GM21423 (cell line): ENCODE data around the gene USF3.

Source experiments
- ATAC-seq: cut with Tn5 transposase; IDR thresholded peaks from one replicate; pipeline ENCODE4 v1.9.1; 2021; ENCODE audit warnings: mild to moderate bottlenecking, moderate library complexity; ENCODE audit not compliant: unreplicated experiment

Gene USF3

DNA sequence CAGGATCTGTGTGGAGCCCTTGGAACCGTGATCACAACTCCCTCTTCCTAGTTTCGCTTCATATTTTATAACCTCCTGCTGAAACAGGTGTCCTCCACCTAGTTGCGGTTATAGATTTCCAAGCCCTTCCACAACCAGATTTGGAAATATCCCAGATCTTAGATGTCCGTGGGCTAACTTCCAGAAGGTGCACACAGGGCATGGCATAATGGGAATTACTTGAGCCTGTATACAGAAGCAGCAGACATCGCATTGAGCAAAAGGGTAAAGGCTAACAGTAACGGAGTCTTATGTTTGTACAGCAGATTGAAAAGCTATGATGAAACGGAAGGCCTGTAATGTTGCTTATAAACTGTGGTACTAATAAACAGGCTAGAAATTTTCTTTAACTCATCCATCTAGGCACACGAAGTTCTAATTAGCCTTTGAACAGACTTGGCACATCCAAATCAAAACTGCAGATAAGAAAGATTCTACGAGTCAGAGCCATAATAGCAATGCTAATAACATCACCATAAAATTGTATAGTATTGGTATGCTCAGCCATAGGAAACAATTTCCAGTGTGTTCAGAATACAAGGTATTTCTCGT, 1.2 kb upstream of the USF3 start:
- ATAC-seq: no peak

DNA sequence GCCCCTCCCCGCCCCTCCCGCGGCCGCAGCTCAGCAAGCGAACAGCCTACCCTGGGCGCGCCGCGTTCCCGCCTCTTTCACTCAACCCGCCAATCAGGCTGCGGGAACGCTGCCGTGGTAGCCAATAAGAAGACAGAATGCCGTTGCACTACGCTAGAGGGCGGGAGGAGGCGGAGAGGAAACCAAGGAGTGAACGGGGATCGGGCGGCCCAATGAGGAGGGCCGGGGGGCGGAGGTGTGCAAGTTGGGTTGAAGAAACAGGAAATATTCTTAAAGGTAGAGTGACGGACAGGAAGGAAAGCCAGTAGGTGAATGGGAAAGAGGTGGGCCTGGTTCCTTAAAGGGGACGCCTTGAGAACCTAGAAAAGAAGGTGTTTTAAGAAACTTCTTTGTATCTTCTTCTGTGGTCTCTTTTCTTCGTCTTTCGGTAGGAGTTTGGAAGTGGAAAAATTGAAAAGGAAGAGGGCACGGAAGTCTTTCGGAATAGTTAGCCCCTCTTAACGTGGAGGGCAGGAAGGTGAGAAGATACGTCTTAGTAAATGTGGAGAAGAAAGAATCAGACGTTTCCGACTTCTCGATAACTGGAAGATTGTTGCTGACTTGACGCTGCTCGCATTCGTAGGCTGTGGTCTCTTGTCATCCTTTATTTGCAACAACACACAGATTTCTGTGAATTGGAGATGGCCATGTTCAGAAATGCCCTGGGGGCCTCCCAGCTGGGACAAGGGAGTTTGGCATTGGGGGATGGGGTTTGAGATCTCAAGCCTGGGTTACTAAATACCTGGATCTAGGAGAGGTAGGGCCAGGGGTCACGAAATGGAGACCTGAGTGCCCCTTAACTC, 437 bp upstream of the USF3 start:
- peak; percentile 92 for ATAC-seq

DNA sequence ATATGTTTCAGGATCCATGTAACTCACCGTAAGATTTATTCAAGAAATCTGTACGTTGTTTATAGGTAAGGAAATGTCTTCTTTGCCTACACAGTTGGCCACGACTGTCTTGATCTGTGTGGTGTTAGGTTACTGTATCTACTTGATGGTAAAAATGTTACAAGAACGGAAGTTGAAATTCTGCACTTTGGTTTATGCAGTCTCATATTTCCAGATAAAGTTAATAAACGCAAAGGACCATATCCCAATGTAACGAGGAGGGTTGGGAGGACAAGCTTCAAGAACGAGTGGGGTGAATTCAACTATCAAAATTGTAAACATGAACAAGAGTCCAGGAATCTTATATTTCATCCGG, 1.0 kb downstream of the USF3 start:
- ATAC-seq: no peak

DNA sequence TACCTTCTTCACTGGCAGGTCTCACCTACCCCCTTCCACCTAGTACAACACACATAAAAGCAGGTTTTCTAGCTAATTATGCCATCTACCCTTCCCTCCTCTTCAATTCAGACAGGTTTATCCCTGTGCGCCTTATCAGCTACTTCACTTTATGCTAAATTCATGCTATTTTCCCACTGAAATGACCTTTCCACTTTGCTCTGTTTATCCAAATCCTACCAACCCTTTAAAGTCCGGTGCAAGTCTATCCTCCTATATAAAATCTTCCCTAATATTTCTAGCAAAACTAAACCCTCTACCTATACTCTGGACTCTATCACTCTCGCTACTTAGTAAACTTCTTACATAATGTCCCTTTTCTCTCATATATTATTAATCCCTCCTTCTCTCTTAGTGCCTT, 6.0 kb downstream of the USF3 start:
- no peak for ATAC-seq

DNA sequence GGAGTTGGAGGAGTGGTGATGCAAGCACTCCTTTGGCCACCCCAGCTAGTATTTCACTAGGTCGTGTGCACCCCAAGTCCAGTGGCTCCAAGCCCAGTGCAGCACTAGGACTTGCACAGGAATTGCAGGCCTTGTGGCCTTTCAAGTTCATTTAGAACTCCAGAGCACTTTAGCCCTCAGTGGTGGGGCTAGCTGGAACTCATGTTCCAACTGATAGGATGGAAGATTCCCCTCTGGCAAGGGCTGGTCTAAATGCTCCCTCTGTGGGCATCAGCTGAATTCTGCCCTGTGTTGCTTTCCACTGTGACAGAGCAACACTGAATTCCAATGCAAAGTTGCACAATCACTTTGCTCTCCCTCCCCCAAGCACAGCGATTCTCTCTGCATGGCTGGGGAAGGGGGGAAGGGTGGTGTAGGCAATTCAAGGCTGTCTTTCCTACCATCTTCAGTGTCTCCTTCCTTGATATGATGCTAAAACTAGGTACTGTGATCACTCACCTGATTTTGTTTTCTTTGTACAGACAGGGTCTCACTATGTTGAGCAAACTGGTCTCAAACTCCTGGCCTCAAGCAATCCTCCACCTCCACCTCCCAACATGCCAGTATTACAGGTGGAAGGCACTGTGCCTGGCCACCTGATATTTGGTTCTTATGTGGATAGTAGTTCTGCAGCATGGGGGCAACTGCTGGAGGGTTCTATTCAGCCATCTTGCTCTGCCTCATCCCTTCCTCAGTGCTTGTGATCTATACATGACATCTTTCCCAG, 10.3 kb downstream of the USF3 start:
- ATAC-seq: no peak

DNA sequence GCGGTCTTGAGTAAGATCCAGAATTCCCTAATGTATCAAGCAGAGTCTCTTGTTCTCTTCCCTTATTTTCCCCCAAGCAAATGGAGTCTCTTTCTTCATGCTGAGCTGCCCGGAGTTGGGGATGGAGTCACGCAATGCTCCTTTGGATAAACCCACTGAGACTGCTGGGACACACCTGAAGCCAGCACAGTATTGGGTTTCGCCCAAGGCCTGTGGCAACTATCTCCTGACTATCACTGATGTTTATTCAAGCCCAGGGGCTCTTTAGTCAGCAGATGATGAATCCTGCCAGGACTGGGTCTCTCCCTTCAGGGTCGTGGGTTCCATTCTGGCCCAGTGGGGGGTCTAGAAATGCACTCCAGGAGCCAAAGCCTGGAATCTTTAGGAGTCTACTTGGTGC, 11.3 kb downstream of the USF3 start:
- no peak for ATAC-seq

DNA sequence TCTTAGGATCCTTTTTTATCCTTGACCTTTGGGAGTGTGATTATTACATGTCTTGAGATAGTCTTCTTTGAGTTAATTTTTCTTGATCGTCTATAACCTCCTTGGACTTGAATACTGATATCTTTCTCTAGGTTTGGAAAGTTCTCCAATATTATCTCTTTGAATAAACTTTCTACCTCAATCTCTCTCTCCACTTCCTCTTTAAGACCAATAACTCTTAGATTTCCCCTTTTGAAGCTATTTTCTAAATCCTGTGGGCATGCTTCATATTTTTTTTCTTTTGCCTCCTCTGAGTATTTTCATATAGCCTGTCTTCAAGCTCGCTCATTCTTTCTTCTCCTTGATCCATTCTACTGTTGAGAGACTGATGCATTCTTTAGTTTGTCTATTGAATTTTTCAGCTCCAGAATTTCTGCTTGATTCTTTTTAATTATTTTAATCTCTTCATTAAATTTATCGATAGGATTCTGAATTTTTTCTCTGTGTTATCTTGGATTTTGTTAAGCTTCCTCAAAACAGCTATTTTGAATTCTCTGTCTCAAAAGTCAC, 12.1 kb downstream of the USF3 start:
- no peak for ATAC-seq

DNA sequence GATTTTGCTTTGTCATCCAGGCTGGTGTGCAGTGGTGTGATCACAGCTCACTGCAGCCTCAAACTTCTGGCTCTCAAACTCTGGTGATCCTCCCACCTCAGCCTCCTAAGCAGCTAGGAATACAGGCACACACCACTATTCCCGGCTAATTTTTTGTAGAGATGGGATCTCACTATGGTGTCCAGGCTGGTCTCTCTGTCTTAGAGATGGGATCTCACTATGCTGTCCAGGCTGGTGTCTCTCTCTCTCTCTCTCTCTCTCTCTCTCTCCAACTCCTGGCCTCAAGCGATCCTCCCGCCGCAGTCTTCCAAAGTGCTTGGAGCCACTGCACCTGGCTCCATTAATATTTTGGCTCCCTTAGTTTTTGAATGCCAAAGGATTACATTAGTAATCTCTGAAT, 17.7 kb downstream of the USF3 start:
- no peak for ATAC-seq

DNA sequence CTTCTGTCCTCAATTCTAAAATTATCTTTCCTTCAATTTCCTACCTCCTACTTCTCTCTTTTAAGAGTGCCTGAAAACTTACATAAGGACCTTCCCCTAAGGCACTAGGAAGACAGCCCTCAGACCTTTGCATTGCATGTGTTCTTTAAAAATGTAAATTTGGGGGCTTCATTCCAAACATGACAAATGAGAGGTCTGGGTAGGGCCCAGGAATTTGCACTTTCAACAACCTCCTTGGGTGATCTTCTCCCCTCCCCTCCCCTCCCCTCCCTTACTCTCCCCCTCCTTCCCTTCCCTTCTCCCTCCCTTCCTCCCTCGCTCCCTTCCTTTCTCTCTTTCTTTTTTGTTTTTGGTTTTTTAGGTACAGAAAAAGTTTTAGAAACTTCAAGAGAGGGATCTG, 18.7 kb downstream of the USF3 start:
- no peak for ATAC-seq

DNA sequence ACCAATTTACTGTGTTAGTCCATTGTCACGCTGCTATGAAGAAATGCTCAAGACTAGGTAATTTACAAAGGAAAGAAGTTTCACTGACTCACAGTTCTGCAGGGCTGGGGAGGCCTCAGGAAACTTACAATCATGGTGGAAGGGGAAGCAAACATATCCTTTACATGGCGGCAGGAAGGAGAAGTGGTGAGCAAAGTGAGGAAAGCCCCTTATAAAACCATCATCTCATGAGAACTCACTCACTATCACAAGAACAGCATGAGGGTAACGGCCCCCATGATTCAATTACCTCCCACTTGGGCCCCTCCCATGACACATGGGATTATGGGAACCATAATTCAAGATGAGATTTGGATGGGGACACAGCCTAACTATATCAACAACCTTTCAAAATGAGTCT, 20.2 kb downstream of the USF3 start:
- no peak for ATAC-seq

DNA sequence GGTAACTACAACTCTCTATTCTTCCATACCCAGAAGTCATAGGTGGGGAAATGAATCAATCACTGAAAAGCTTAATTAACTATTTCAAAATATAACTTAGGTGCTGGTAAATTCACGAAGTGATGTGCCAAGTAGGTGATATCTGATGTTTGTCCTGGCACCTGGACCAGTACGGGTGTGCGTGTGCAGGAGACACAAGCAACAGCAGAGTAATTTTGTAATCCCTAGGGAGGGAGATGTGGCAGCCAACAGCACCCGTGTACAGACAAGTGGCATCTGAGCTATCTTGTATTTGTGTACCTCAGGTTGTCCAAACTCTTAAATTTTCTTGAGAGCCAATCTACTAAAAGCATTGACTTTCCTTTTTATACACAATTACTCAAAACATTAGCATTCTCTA, 22.8 kb downstream of the USF3 start:
- no peak for ATAC-seq

DNA sequence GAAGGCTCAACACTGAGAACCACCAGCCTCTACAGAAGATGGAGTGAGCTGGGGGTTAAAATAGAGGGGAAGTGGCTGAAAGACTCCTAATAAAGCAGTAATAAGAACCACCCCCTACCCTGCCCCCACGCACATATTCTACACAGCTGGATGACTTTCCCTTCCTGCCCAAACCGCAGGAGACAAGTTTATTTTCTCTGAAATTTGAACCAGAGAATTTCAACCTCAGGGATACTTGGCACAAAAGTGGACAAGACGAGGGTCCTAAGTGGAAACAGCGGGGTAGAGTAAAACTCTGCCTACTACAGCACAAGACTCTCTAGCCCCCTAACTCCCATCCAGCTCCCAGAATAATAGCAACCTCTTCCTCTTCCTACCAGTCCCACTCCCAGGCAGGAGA, 28.4 kb downstream of the USF3 start:
- no peak for ATAC-seq

DNA sequence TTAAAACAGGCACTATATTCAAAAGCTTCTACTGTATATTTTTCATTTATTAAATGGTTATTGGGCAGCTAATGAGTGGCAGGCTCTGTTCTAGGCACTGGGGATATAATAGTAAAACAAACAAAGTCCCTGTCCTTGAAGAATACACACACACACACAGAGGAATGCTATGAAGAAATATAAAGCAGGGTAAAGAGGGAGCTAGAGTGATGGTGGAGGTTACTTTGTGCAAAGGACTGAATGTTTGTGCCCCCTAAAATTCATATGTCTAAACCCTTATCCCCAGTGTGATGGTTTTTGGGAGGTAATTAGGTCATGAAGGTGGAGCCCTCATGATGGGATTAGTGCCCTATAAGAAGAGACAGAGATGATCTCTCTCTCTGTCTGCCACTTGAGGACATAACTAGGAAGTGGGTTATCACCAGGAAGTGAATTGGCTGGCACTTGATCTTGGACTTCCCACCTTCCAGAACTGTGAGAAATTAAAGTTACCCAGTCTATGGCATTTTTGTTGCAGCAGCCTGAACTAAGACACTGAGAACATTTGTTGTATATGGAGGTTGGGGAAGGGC, 31.8 kb downstream of the USF3 start:
- ATAC-seq: no peak

DNA sequence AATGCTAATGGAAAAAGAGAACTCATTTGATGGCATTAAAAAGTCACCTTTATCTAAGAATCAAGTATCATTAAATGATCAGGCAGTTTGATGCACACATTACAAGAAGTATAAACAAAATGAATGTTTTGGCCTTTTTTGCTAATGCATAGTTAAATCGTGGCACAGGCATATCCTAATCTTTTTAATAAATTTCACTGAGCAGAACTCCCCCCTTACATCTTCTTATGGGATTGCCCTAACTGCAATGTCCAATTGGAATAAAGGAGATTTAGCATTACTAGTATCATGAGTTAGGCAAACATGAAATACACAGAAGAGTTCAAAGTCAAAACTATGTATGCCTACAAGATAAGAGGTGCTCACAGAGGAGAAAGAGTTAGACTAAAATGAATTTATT, 32.7 kb downstream of the USF3 start:
- no peak for ATAC-seq

DNA sequence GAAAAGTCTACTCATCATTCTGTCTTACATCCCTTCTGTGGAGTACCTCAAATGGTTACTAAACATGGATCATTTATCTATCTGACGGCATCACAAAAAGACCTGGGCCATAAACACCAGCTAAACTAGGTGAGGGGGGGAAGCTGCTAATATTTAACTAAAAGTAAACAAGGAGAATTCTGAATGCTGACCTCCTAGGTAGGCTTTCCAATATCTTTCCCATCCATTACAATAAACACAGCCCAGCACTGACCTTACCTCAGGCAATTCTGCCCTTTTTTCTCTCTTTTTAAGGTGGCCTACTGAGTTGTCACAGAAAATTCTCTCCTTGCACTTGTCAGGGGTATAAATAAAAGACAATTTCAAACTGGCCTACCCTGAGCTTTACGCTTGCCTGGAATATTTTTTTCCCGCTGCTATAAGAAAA, 33.1 kb downstream of the USF3 start:
- no peak for ATAC-seq

DNA sequence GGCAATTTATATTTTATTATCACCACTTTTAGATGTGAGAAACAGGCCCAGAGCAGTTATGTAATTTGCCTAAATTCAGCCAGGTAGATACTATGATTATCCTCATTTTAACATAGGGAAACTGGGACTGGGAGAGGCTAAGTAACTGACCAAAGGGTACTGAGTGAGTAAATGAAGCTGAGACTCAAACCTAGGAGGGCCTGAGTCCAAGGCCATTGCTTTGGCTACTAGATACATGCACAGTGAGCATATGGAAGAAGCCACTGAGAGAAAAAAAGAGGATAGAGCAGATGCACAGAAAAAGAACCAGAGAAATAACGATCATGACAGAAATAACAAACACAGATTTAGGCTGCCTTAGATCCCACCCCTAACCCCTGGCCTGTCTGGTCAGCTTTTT, 33.6 kb downstream of the USF3 start:
- no peak for ATAC-seq

DNA sequence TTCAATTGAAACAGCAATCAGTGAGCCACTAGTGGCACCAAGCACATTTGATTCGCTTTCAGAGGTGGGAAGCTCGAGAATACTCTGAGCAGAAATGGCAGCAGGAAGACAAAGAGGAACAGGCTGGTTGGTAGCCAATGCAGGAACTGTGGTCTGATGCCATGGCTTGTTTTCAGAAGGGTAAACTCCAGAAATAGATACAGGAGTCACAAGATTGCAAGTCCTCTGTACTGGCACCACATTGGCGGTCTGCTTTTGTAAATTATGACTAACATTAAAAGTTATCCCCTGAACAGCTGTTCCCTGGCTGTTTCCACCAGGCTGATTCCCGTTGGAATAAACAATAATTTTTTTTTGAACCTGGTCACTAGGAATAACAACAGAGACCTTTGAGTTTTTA, 35.5 kb downstream of the USF3 start:
- ATAC-seq: no peak

DNA sequence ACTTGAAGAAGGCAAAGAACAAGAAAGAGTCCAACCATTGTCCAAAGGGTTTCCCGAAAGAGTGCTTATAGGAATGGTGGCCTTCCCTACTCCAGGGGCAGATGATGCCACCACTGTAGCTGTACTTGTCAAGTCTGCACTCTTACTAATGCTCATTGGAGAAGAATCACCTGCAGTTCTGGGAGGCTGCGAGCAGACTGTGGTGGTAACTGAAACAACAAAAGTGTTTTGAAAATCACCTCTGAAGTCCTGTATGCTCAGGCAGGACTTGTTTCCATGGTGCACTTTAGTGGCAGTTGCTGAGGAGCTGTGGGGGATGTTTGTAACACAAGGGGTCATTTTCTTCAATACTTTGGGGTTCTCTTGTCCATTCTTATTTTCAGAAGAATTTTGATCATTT, 36.0 kb downstream of the USF3 start:
- no peak for ATAC-seq

DNA sequence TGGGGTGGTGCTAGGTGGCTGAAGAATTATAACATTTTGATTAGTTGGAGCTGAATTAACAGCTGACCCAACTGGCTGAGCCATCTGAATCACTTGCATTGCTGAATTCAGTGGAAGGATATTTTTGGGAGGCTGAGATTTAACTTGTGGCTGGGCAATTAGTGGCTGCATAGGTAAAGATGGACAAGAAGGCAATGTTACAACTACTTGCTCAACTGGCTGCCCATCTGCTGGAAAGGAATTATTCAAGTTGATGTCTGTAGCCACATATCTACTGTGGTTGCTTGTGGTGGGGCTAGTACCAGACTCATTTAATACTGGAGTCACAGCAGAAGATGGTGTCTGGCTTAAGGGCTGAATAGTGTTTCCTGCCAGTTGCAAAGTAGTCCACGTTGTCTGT, 36.4 kb downstream of the USF3 start:
- ATAC-seq: no peak

DNA sequence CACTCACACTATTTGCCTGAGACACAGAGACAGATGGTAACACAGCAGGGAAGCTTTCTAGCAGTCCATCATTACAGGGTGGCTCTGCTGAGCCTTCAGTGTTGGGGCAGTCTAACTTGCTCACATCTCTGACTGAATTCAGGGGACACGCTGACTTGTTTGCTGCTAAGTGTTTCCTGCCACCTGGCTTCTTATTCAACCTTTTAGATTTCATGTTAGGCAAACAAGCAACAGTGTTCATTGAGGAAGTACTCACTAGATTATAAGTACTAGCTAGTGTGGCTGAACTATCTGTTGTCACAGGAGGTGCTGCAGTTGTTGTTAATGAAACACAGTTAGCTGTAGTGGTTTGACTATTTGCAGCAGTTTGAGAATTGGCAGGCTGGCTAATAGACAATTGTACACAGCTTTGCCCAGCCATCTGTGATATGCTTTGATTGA, 37.3 kb downstream of the USF3 start:
- no peak for ATAC-seq

DNA sequence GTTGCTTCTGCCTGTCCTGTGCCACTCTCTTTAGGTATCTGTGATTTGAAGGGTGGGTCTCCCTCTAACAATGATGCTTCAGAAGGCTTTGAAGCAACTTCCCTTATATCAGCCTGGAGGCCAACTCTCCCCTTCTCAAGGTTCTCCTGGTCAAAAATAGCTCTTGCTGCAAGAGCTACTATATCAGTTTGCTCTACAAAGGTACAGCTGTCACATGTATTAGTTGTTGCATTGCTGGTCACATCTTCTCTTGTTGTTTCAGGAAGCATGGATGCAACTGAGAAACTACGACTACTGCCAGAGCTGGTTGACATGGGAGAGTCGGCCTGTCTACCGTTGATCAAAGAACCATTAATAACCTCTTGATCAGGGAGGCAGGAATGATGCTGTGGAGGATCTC, 38.3 kb downstream of the USF3 start:
- no peak for ATAC-seq
